IMR-90 (cell line): ENCODE data around the gene STAT5B. TPM values are rescaled to one million over a fixed set of nuclear protein-coding genes. Genes with fewer than 3 reads are reported as not detected.

Source experiments
- ATAC-seq: fragments of 200-7000 bp; cut with Tn5 transposase; 2 replicates; pipeline ENCODE4 v1.9.1; 2020; ENCODE audit warnings: low read depth, mild to moderate bottlenecking, moderate library complexity
- BruUV-seq: library from RNA; stranded (reverse); fragments of 400-500 nt; replicated peaks from 2 replicates; lab custom pipeline; 2021; lab: Mats Ljungman, UMichigan
- CTCF ChIA-PET: fragments of 300-600 bp; formaldehyde crosslinking; extraction: SDS; loops from one replicate; lab custom pipeline; 2021; ENCODE audit warnings: antibody characterized with exemption; lab: Yijun Ruan, JAX
- POLR2A ChIA-PET: fragments of 300-600 bp; sonication (Branson Sonifier 250); formaldehyde crosslinking; loops from one replicate; lab custom pipeline; 2022; ENCODE audit warnings: antibody characterized with exemption; ENCODE audit not compliant: unreplicated experiment; lab: Charles Lee
- DNase-seq: peaks from one replicate; pipeline ENCODE4 v3.0.0; 2013
- H2AFZ ChIP-seq: replicated peaks from 2 replicates; pipeline ENCODE3; 2013; ENCODE audit warnings: low read length, mild to moderate bottlenecking; ENCODE audit not compliant: poor library complexity
- H2AK5ac ChIP-seq: 2 replicates; pipeline ENCODE4 v1.6.1; 2013; ENCODE audit warnings: low read depth, low read length, inconsistent platforms
- H2AK9ac ChIP-seq: replicated peaks from 2 replicates; pipeline ENCODE3; 2013; ENCODE audit warnings: mild to moderate bottlenecking, low read depth, low read length, moderate library complexity; ENCODE audit not compliant: poor library complexity
- H2BK120ac ChIP-seq: 2 replicates; pipeline ENCODE4 v1.6.1; 2013; ENCODE audit warnings: low read depth, low read length, inconsistent platforms
- H2BK15ac ChIP-seq: 3 replicates; pipeline ENCODE4 v1.6.1; 2013; ENCODE audit warnings: low read depth, low read length, inconsistent platforms
- H2BK20ac ChIP-seq: 2 replicates; pipeline ENCODE4 v1.6.1; 2013; ENCODE audit warnings: low read depth, mild to moderate bottlenecking, inconsistent platforms, low read length, moderate library complexity
- H2BK5ac ChIP-seq: 2 replicates; pipeline ENCODE4 v1.6.1; 2013; ENCODE audit warnings: mild to moderate bottlenecking, low read depth, low read length, inconsistent platforms; ENCODE audit not compliant: poor library complexity, severe bottlenecking
- H3K14ac ChIP-seq: replicated peaks from 2 replicates; pipeline ENCODE4 v1.6.1; 2013; ENCODE audit warnings: low read depth, low read length, inconsistent platforms
- H3K18ac ChIP-seq: 2 replicates; pipeline ENCODE4 v1.6.1; 2013; ENCODE audit warnings: low read depth, low read length, control low read depth
- H3K23ac ChIP-seq: 2 replicates; pipeline ENCODE4 v1.6.1; 2013; ENCODE audit warnings: low read depth, low read length, inconsistent platforms
- H3K27ac ChIP-seq: 2 replicates; pipeline ENCODE4 v1.5.1; 2013; ENCODE audit warnings: mild to moderate bottlenecking, control low read depth, low read length; ENCODE audit not compliant: insufficient read depth
- H3K27me3 ChIP-seq: 2 replicates; pipeline ENCODE4 v1.6.1; 2013; ENCODE audit warnings: low read length; ENCODE audit not compliant: control insufficient read depth, insufficient read depth
- H3K36me3 ChIP-seq: 2 replicates; pipeline ENCODE4 v1.6.1; 2013; ENCODE audit warnings: low read length, mixed read lengths; ENCODE audit not compliant: control insufficient read depth, insufficient read depth
- H3K4ac ChIP-seq: 2 replicates; pipeline ENCODE4 v1.6.1; 2013; ENCODE audit warnings: low read depth, low read length, inconsistent platforms
- H3K4me1 ChIP-seq: 2 replicates; pipeline ENCODE4 v1.6.1; 2013; ENCODE audit warnings: low read length, mixed read lengths; ENCODE audit not compliant: control insufficient read depth, insufficient read depth
- H3K4me2 ChIP-seq: 2 replicates; pipeline ENCODE4 v1.6.1; 2013; ENCODE audit warnings: low read depth, mild to moderate bottlenecking, control low read depth, low read length, moderate library complexity
- H3K4me3 ChIP-seq: 2 replicates; pipeline ENCODE4 v1.5.1; 2013; ENCODE audit warnings: low read depth, mild to moderate bottlenecking, control low read depth, low read length, moderate library complexity; ENCODE audit not compliant: insufficient read depth
- H3K56ac ChIP-seq: 2 replicates; pipeline ENCODE4 v1.6.1; 2013; ENCODE audit warnings: low read length, inconsistent platforms; ENCODE audit not compliant: insufficient read depth; ENCODE audit errors: extremely low read depth
- H3K79me1 ChIP-seq, 2 experiments: 2 replicates each; pipeline ENCODE4 v1.6.1; 2013; ENCODE audit warnings: low read length in 2 of 2, inconsistent platforms in 1 of 2, low read depth in 1 of 2
- H3K9ac ChIP-seq: 2 replicates; pipeline ENCODE4 v1.6.1; 2013; ENCODE audit warnings: low read depth, low read length, control low read depth
- H3K9me1 ChIP-seq: 2 replicates; pipeline ENCODE4 v1.6.1; 2013; ENCODE audit warnings: low read length, inconsistent platforms; ENCODE audit not compliant: insufficient read depth
- H3K9me3 ChIP-seq: 2 replicates; pipeline ENCODE4 v1.6.1; 2013; ENCODE audit warnings: low read length; ENCODE audit not compliant: control insufficient read depth, insufficient read depth
- H4K20me1 ChIP-seq: 2 replicates; pipeline ENCODE4 v1.6.1; 2013; ENCODE audit warnings: low read length, inconsistent platforms; ENCODE audit not compliant: insufficient read depth
- H4K5ac ChIP-seq: 2 replicates; pipeline ENCODE4 v1.6.1; 2013; ENCODE audit warnings: mild to moderate bottlenecking, low read depth, low read length, control low read depth
- H4K8ac ChIP-seq, 2 experiments: 2 replicates each; pipeline ENCODE4 v1.6.1; 2013; ENCODE audit warnings: low read depth in 2 of 2, low read length in 2 of 2, control low read depth in 1 of 2, inconsistent platforms in 1 of 2
- H4K91ac ChIP-seq: 2 replicates; pipeline ENCODE4 v1.6.1; 2013; ENCODE audit warnings: low read depth, low read length, inconsistent platforms; ENCODE audit not compliant: insufficient read depth
- MXI1 ChIP-seq: IDR thresholded peaks from 2 replicates; pipeline ENCODE4 v1.6.1; 2012; ENCODE audit warnings: low read depth, mild to moderate bottlenecking, low read length, moderate library complexity, borderline replicate concordance
- NFE2L2 ChIP-seq: fragments of 150-350 bp; IDR thresholded peaks from 2 replicates; pipeline ENCODE4 v1.6.1; 2016; ENCODE audit warnings: low read depth, mild to moderate bottlenecking, low read length
- RAD21 ChIP-seq: IDR thresholded peaks from 2 replicates; pipeline ENCODE4 v1.6.1; 2012; ENCODE audit warnings: low read length, improper control_type of control experiment
- RCOR1 ChIP-seq: IDR thresholded peaks from 2 replicates; pipeline ENCODE4 v1.6.1; 2012; ENCODE audit warnings: mild to moderate bottlenecking, low read length, improper control_type of control experiment; ENCODE audit not compliant: insufficient replicate concordance
- WGBS, 2 experiments: methylation state at CpG; one replicate each; pipeline versions ENCODE4 v1.1.5 to v1.1.7; 2013; ENCODE audit warnings: missing lambda C conversion rate in 2 of 2; ENCODE audit not compliant: insufficient read length in 1 of 2; ENCODE audit errors: extremely low coverage in 2 of 2; 5-methylcytosine and 5-hydroxymethylcytosine counted together
- dilution Hi-C: fragments of 300-500 bp; cut with HindIII; formaldehyde crosslinking; loops from one replicate; pipeline ENCODE4 v1.14.3; 2018; ENCODE audit warnings: low sequenced_read_pairs; ENCODE audit not compliant: unreplicated experiment
- in situ Hi-C: fragments of 300-500 bp; cut with MboI; formaldehyde crosslinking; loops from 3 replicates; pipeline ENCODE4 v1.14.3; 2019; ENCODE audit warnings: low sequenced_read_pairs, inconsistent platforms, mixed read lengths
- intact Hi-C: fragments of 100-400 bp; cut with micrococcal nuclease; formaldehyde crosslinking; loops from 2 replicates; pipeline ENCODE4 v1.10.0; 2022
- polyA plus RNA-seq, 3 experiments: library from polyadenylated mRNA; depleted of rRNA; stranded (reverse); fragments of >200 nt; gene quantifications; 2 replicates each; pipeline ENCODE4 v1.2.3, GENCODE V29; 2012; ENCODE audit warnings: low replicate concordance in 1 of 3
- total RNA-seq: library from RNA; depleted of rRNA; stranded (reverse); fragments of >200 nt; gene quantifications from 2 replicates; pipeline ENCODE4 v1.2.3, GENCODE V29; 2012
- TF ChIP-seq, protein P1 (sequence below): fragments of 150-350 bp; IDR thresholded peaks from 2 replicates; pipeline ENCODE4 v1.6.1; 2016; ENCODE audit warnings: low read depth, mild to moderate bottlenecking, low read length, moderate library complexity, borderline replicate concordance

STAT5B gene
- total and polyA plus RNA-seq, 2 of the 4 experiments (the other 2 are of a cell fraction): 24.4 to 29.6 TPM

DNA sequence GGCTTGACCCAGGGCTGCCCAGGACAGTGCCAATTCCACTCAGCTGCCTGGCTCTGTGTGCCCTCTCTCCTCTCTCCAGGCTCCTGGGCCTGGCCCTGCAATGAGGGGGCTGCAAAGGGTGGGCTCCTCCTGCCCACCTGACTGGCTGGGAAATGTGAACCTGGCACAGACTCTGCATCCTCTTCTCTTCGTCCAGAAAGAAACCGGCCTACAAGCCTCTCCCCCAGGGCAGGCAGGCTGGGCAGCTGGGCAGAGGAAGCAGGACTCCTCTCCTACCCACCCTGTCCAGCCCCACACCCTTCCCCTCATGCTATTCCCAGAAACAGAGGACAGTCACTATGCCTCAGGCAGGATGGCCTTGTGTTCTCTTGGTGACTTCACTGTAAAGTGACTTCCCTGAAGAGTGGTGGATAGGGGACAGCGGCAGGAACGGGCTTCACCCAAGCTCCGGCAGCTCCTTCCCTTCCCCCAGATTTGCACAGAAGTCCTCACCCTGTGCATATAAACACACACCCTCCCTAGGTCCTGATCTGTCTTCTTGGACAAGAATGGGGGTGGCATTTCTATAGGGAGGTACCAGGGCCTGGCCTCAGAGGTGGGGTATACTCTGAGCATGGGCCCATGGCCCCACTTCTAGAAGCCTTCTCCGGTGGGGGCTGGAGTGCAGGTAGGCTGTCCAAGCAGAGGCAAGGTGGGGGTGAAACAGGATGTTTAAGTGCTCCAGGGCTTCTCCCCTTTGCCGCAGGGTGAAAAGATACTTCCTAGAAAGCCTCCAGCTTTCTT, 7.2 kb upstream of the STAT5B start:
- in situ Hi-C loops: no loop called here
- no TSS peak for BruUV-seq
- Histone ChIP-seq H3K4me1 (peaks cover 14% of the 10 kb centered on the region), H3K56ac (no peak overlapping the region), H4K20me1 (no peaks in the 10 kb centered on the region), H3K4ac (no peak overlapping the region), H4K91ac (no peak overlapping the region), H3K23ac (no peak overlapping the region), H4K8ac (no peak overlapping the region), H3K14ac (no peak overlapping the region), H2BK15ac (no peak overlapping the region), H2AK5ac (no peak overlapping the region), H2BK120ac (no peak overlapping the region), H3K9me3 (no peaks in the 10 kb centered on the region), H3K9me1 (0 out of 2 replicates have a peak, but pooled peaks cover 4% of the 10 kb centered on the region), H2AK9ac (peak overlapping the region; percentile 26), H3K4me2 (no peak overlapping the region), H2BK20ac (no peak overlapping the region), H3K4me3 (no peak overlapping the region), H3K27ac (no peak overlapping the region), H3K9ac (no peak overlapping the region), H3K27me3 (no peaks in the 10 kb centered on the region; the same call in 1 of the 2 replicates), H3K36me3 (no peaks in the 10 kb centered on the region), H3K79me1 (no peaks in the 10 kb centered on the region), H4K5ac (no peak overlapping the region), H2BK5ac (no peak overlapping the region), H3K18ac (no peak overlapping the region), H2AFZ (no peak overlapping the region)
- DNase-seq (no peak), ATAC-seq (no peak)
- dilution Hi-C loops: no loop called here
- WGBS, 2 experiments: no CpG with 5 or more reads among the region's 7 CpGs
- CTCF ChIA-PET: no interaction called here
- TF ChIP-seq RCOR1 (no peak), NFE2L2 (no peak), RAD21 (no peak), MXI1 (no peak)
- TF ChIP-seq, protein P1, sequence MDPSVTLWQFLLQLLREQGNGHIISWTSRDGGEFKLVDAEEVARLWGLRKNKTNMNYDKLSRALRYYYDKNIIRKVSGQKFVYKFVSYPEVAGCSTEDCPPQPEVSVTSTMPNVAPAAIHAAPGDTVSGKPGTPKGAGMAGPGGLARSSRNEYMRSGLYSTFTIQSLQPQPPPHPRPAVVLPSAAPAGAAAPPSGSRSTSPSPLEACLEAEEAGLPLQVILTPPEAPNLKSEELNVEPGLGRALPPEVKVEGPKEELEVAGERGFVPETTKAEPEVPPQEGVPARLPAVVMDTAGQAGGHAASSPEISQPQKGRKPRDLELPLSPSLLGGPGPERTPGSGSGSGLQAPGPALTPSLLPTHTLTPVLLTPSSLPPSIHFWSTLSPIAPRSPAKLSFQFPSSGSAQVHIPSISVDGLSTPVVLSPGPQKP: no peak
- intact Hi-C loops: no loop called here
- POLR2A ChIA-PET: no interaction called here
